Measurements from ENCODE around the gene ALDH1B1. TPM values are rescaled to one million over a fixed set of nuclear protein-coding genes. Genes with fewer than 3 reads are reported as not detected.

Gene ALDH1B1
- total RNA-seq, 1 donor from 2014 or later = 15.7 TPM

DNA sequence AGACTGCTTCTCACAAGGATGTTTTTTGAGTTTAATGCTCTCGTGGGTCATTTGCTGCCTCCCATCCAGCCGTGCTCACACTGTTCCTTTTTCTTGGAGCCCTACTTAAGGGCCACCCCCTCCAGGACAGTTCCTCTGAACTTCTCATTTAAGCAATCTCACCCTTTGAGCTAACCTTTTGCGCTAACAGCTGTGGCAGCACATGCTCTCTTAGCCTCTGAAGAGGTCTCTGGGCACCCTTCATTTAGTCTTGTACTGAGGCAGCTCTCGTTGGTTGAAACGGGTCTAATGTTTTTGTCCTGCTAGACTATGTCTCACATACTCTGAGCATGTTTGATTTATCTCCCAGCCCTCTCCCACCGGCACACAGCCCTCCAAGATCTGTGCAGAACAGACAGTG, 11.8 kb downstream of the ALDH1B1 start:
- no peak for ATAC-seq
- intact Hi-C loops (cut with micrococcal nuclease) = no loop called here
- no peak for DNase-seq

DNA sequence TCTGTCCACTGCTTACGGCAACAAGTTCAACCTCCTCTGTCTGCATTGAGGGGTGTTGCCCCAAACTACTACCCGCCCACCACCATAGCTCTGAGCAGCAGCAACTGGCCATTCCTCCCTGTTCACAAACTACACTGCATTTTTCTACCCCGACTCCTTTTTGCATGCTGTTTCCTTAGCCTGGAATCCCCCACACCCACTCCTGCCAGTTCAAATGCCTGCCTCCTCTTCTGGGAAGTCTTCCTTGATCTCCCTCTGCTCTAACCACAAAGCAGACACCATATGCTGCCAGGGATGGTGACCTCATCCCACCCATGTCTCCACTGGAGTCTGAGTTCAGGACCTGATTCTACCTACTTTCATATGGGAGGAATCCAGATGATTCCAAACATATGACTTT, 13.3 kb downstream of the ALDH1B1 start:
- ATAC-seq (no peak), DNase-seq (no peak)
- intact Hi-C loops (cut with micrococcal nuclease) = no loop called here

DNA sequence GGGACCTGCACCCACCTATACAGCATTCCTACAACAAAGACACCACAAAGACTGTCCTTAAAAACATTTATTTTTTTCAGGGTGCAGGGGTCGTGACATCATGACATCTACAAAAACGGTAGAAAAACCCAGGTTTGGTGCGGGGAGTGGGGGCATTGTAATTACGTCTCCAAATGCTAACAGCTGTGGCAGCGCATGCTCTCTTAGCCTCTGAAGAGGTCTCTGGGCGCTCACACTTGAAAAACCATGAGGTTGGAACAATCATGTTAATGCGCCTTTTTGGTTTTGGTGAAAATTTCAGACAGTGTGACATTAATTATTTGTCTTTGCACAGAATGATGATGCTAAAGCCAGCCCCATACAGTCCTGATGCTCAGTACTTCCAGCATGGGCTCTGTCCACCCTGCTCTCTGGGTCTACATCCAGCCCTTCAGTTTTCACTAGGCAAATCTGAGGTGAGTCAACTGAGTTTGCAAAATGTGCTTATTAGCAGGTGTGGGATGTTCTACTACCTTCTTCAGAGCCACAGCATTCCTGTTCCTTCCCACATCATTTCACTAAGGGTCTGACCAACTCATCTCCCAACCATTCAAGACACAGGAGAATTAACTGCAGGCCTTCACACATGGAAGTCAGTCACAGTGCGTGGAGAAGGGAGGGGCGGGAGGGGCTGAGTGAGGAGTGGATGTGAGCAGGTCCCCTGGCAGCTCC, 14.1 kb downstream of the ALDH1B1 start:
- DNase-seq (no peak), ATAC-seq (no peak)
- intact Hi-C loops (cut with micrococcal nuclease) = no loop called here

DNA sequence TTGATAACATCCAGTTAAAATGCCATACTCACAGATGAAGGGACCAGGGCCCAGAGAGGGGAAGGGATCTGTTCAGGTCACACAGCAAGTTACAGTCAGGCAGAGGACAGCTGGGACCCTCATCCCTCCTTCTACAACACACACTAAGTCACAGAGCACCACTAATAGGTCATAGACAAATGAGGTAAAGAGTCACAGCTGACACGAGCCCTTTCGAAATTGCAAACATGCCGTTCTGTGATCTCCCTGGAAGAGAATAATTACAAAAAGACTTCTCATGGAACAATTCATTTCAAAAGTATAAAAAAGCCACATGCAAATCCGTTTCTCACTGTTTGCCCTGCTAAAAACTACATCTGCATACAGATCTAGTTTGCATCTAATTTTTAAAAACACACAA, 16.2 kb downstream of the ALDH1B1 start:
- DNase-seq (no peak), ATAC-seq (no peak)
- intact Hi-C loops (cut with micrococcal nuclease) = no loop called here

DNA sequence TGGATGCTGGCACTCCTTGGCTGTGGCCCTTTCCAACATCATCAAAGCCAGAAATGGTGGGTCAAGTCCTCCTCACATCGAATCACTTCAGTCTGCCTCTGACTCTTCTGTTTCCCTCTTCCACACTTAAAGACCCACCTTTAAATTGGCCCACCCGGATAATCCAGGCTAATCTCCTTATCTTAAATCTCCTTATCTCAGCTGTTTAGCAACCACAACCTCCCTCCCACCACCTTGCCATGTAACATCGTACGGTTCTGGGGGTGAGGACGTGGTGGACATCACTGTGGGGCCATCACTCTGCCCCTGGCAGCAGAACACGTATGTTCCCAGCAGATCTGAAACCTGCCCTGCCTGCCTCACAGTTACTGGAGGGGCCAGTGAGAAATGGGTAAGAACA, 20.2 kb downstream of the ALDH1B1 start:
- DNase-seq (no peak), ATAC-seq (no peak)
- intact Hi-C loops (cut with micrococcal nuclease) = no loop called here

DNA sequence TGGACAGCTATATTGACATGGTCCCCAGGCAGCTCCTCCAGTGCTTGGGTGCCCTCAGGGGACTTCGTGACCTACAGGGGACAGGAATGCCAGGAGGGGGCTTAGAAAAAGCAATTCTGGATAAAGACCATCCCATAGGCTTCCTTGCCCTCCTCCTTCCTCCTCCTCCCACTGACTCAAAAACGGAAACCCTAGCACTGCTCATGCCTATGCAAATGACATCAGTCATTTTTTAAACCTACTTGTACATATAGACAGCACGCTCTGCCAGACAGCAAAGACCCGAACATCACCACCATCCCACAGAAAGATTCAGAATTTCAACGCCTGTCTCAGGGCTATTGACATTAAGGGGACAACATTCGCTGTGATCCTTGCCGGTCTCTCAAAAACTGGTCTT, 20.8 kb downstream of the ALDH1B1 start:
- no peak for DNase-seq
- intact Hi-C loops (cut with micrococcal nuclease) = no loop called here

DNA sequence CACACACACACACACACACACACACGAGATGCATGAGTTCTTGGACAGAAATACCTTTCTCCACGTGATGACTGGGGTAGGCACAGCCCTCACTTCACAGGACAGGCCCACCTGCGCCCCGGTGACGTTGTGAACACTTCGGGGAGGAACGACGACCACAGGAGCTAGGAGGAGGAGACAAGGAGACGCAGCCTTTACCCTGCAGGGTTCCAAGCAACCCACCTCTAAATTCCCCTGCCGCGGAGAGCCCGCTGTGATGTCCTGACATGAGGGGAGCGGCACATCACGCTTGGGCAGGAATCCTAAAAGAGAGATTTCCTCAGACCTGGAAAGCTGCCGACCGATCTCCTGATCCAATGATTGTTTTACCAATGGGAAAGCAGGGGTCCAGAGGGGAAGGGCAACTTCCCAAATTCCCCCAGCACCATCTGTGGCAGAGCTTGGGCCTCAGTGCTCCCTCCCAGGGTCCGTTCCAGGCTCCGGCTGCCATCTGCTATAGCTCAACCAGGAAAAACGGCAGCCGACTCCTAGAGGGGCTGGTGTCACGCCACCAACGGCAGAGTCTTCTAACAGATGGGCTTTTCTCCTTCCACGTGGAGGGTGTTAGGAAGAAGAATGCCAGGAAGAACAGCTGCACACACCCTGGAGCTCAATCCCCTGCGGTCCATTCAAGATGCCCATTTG, 21.7 kb downstream of the ALDH1B1 start:
- intact Hi-C loops (cut with micrococcal nuclease) = no loop called here
- ATAC-seq = no peak

More for the DNA sequence above, 20.8 kb downstream of the ALDH1B1 start:
- no peak for ATAC-seq

DNA sequence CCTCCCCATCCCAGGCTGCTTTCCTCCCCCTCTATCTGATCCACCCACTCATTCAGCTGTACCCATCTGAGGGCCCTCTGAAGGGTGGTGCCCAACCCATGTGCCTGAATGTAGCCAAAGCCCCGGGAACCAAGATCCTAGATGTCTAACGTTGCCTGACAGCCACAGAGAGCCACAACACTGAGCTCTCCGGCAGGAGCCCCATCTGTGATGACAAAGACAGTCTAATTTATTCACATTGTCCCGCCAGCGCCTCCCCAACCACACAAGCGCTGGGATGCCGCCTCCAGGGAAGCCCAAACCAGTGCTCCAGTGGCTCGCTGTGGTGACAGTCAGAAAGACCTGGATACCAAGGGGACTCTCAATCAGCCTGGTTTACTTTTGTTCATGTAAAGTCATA, 23.4 kb downstream of the ALDH1B1 start:
- DNase-seq (no peak), ATAC-seq (no peak)
- intact Hi-C loops (cut with micrococcal nuclease) = no loop called here

More for the DNA sequence above, 21.7 kb downstream of the ALDH1B1 start:
- DNase-seq = no peak

DNA sequence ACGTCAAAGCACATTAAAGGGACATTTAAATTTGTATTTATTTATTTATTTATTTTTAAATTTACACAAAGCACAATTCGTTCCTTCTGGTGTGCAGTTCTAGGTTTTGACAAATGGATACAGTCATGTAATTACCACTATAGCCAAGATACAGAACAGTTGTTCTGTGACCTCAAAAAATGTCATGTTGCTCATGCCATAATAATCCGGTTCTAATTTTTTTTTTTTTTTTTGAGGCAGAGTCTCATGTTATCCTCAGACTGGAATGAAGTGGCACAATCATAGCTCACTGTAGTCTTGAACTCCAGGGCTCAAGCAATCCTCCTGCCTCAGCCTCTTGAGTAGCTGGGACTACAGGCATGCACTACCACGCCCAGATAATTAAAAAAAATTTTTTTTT, 24.0 kb downstream of the ALDH1B1 start:
- ATAC-seq (no peak), DNase-seq (no peak)
- intact Hi-C loops (cut with micrococcal nuclease) = no loop called here

DNA sequence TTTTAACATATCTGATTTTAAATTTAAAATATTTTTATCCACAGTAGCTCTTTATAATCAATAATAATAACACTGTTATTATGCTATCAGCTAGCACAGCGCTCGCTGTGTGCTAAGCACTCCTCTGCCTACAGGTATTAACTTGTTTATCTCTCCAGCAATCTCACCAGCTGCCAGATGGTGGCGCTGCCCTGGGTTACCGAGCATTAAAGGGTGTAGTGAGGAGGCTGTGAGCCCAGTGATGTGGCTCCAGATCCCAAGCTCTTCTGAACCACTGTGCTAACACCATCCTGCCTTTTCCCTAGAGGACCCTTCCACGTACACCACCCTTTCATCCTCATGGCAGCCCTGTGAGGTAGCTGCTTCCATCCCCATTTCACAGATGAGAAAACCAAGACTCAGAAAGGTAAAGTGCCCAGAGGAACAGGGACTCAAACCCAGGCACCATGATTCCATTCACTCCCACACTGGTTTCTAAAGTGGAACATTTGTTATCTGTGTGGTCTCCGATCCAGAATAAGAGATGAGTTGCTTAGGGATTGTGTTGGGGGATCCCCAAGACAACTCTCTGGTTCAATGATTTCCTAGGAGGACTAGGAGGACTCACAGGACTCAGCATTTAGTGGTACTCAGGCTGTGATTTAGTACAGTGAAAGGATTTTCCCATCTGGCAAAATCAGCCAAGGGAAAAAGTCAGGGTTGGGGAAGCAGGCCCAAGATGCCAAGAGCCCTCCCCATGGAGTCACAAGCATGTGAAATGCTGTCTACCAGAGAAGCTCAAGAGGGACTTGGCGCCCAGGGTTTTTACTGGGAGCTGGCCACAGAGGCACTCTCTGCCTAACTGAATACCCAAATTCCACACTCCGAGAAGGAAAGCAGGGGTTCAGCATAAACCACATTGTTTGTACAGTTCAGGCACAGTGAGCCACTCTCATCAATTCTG, 24.8 kb downstream of the ALDH1B1 start:
- intact Hi-C loops (cut with micrococcal nuclease) = no loop called here
- DNase-seq = no peak
- ATAC-seq = no peak

DNA sequence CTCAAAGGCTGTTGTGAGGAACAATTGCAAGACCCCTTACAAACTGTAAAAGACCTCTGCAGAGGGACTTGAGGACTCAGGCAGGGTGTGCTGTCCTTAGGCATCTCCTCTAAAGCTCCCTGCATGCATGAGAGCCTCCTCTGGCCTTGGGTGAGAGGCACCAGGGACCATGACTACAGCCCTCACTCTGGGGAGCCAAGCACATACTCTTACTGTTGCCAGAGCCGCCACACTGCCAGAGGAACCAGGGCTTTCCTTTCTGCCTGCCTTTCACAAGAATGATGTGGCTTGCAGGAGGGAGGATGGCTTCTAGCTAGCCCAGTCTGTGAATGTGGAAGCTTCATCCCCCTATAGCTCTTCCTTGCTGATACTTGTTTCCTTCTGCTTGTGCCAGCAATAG, 25.9 kb downstream of the ALDH1B1 start:
- DNase-seq (no peak), ATAC-seq (no peak)
- intact Hi-C loops (cut with micrococcal nuclease) = no loop called here

DNA sequence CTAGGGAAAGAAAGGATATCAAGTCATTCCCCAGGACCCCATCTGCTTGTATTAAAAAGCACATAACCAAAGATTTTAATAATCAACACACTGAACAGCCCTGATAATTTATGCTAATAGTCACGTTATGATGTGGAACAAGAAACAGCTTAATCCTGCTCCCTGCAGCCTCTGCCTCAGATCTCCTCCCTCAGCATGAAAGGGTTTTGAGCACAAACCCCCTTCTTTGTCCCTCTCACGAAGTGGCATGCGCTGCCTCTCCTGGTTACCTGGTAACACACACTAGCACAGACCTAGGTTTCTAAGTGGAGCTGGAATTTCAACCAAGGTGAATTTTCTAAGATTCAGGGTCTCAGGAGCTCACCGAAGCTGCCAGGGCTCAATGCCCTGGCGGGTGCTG, 26.7 kb downstream of the ALDH1B1 start:
- DNase-seq (no peak), ATAC-seq (no peak)
- intact Hi-C loops (cut with micrococcal nuclease) = no loop called here

DNA sequence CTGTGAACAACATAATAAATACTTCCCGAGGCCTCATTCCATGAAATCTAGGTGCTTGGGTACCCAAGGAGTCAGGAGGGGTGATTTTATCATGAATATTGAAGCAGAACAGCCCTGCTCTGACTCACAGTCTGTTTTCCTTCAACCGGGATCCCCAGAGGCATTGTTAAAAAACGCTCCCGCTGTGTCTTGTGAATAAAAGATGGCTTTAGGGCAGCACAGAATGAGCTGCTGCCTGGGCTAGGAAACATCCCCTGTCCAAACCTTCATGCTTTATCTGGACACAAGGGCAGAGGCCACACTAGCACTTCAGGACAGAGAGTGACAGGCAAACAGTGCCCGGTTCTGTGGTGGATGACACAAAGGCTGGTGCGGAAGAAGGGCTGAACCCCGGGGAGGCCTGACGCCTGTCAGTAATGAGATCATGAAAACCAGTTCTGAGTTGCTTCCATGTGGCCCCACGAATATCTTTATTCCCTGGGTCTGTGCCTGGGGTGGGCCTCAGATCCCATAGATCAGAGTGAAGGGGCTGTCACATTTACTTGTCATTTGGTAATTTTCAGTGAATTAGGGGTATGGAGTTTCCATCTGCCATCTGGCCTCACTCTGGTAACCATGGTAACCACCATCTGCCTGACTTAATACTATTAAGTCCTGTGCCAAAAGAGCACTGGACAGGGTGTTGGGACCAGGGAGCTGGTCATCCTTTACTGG, 29.2 kb downstream of the ALDH1B1 start:
- ATAC-seq = no peak
- no peak for DNase-seq
- intact Hi-C loops (cut with micrococcal nuclease) = no loop called here

DNA sequence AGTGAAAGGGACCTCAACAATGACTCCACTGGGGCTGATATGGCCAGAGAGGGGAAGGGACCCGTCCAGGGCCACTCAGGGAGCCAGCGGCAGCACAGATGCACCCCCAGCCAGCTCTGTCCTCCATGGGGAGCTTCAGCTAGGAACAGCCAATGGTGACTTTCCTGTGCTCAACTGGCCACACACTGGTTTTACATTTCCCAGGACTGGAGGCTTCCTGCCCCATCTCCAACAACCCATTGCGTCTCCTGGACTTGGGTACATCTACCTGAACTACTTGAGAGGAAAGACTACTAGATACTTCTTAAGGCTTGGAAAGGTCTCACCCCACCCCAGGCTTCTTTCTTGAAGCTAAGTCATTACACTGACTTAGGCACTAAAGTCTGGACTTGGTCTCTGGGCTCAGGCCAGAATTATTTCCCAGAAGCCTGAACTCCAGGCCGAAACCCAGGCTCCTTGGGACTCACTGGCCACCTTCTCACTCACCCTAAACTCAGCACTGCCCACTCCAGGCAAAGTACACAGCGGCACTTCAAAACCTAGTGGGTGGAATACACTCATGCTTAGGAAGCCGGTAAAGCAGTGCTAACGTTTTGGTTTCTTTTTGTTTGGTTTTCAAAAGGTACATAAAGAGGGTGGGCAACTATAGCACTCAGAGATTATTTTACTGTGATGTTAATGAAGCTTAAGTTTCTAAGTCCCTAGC, 30.2 kb downstream of the ALDH1B1 start:
- no peak for ATAC-seq
- intact Hi-C loops (cut with micrococcal nuclease) = no loop called here
- DNase-seq = no peak

DNA sequence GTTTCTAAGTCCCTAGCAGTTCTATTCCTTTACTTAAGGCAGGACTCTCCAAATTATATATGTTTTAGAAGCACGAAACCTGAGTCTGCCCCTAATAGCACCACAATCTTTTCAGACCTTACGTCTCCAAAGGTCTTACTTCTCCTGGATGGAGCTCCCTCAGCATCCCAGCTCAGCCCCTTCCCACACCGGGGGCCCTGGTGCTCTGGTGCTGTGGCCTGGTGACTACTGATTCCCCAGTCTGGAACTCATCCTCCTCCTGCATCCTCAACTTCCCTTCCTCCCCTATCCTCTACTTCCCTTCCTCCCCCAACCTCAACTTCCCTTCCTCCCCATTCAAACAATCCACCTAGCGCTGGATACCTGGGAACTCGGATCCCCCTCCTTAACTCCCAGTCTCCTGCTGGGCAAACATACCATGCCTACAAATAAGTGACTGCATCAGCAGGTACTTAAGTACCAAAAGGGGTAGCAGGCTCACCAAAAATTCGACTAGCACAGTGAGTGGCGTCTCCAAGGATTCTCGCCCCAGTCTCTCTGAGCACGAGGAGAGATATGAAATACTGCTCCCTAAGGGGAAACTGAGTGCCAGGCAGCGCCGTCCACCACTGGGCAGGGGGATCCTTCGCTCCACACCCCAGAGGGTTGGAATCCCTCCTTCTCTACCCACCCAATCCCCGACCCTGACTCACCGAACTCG, 30.9 kb downstream of the ALDH1B1 start:
- no peak for ATAC-seq
- intact Hi-C loops (cut with micrococcal nuclease) = no loop called here
- no peak for DNase-seq

DNA sequence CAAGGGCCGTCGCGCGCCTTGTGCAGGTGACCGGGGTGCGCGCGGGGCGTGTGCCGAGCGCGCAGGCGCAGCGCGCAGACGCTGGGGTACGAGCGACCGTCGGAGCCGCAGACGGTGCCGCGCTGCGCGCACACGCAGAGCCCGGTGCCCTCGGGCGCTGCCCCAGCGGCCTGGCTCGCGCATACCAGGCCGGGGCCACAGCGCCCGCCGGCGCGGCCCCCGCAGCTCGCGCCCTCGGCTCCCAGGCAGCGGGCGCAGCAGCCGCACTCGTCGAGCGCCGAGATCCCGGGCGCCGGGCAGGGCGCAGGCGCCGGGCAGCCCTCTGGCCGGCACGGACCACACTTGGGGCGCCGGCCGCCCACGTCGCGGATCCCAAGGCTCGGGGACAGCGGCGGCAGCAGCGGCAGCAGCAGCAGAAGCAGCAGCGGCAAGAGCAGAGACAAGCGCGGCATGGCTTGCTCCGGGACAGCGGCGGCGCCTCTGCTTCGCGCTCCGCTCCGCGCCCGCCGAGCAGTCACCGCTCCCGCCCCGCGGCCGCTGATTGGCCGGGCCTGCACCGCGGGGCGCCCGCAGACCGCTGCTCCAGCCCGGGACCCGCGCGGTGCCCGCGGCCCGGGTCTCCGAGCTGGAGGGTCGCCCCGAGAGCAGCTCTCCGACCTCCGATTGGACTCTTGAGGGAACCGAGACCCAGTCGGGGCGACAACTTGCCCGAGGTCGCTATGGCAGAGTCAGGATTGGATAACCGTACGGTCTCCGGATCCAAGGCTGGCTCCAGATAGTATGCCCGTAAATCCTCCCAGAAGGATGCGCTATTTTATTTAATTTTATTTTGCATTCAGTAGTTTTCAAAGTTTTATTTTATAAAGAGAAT, 31.7 kb downstream of the ALDH1B1 start, which contains the start of gene IGFBPL1:
TSS of gene IGFBPL1 (minus strand) at position 482 of the 871 bp plus-strand sequence. CDS start at position 452, 30 bp downstream.
- DNase-seq (peak; percentile 35), ATAC-seq (peak; percentile 86)
- intact Hi-C loops (cut with micrococcal nuclease) = no loop called here

DNA sequence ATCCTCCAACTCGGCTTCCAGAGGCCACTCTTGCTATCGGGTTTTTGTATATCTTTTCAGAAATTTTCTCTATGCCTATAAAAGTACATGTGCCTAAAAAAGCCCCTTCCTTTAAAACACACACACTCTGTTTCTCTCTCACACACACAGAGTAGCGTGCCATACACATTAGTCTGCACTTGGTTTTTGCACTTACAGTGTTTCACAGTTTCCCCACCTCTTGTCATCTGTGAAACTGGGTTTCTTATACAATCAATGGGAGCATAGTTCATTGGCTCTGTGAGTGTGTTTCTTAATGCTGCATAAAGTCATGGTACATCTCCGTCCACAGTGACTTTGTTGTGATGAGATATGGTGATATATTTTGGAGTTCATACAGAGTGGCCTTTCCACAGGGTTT, 32.4 kb downstream of the ALDH1B1 start:
- no peak for ATAC-seq
- DNase-seq = no peak
- intact Hi-C loops (cut with micrococcal nuclease) = no loop called here
